ENCODE data around the gene NCR1. TPM values are rescaled to one million over a fixed set of nuclear protein-coding genes. Genes with fewer than 3 reads are reported as not detected.
A peak's percentile ranks its signal among the peaks of the same experiment; 100 is the strongest.
"Not testable (repeated sequence)": the region's sequence is repeated elsewhere in the genome, so short reads cannot be mapped to it uniquely, and the experiment has no call there.

Gene NCR1
- total and polyA plus RNA-seq, 2 of the 8 experiments (the other 6 are each of a cell fraction or from before 2014, with no cell fraction given), result 1.5 to 5.1 TPM

DNA sequence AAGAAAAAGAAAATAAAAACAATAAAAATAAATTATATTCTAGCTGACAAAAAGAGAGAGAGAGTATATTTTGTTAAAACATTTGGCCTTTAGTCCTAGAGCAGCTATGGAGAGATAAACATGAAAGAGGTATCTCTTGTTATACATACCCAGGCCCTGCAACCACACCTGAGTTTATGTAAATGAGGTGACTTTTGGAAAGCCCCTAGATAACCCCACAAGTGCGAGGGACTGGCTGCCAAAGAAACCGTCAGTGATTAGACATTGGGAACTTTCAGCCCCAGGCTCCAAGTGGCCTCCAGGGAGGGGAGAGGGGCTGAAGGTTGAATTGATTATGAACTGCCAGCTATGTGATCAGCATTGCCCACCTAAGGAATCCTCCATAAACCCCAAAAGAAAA is 43.5 kb downstream of the NCR1 start (continued):
- TF ChIP-seq, protein P1, sequence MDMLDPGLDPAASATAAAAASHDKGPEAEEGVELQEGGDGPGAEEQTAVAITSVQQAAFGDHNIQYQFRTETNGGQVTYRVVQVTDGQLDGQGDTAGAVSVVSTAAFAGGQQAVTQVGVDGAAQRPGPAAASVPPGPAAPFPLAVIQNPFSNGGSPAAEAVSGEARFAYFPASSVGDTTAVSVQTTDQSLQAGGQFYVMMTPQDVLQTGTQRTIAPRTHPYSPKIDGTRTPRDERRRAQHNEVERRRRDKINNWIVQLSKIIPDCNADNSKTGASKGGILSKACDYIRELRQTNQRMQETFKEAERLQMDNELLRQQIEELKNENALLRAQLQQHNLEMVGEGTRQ (IDR thresholded peaks at IDR 0.05; ENCODE audit: low read length), result no peak
- TF ChIP-seq CREB1 (IDR thresholded peaks at IDR 0.05), result no peak

DNA sequence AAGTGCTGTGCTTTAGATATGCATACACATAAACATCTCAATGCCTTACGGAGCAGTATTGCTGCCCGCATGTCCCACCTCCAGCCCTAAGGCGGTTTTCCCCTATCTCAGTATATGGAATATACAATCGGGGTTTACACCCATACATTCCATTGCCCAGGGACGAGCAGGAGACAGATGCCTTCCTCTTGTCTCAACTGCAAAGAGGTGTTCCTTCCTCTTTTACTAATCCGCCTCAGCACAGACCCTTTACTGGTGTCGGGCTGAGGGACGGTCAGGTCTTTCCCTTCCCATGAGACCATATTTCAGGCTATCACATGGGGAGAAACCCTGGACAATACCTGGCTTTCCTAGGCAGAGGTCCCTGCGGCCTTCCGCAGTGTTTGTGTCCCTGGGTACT is 44.6 kb downstream of the NCR1 start:
- H3K23me2 ChIP-seq (ENCODE audit: low read depth, low read length); H3K4ac ChIP-seq (replicated peaks; ENCODE audit: insufficient read length, low read depth, low read length); H3K23ac ChIP-seq (ENCODE audit: insufficient read length); H4K91ac ChIP-seq (replicated peaks; ENCODE audit: insufficient read length, low read length); H2AFZ ChIP-seq (ENCODE audit: low read length); H2BK20ac ChIP-seq (ENCODE audit: low read length); H3K9me3 ChIP-seq (ENCODE audit: insufficient read depth in 2 of 2, low read depth in 1 of 2, low read length in 1 of 2); H4K5ac ChIP-seq (ENCODE audit: insufficient read length, low read depth, low read length); H3K9ac ChIP-seq (replicated peaks in 1 of 4; ENCODE audit: extremely low read depth in 1 of 4, low read depth in 3 of 4, low read length in 3 of 4); H2BK120ac ChIP-seq (replicated peaks; ENCODE audit: low read depth, low read length); H3K27ac ChIP-seq (ENCODE audit: low read depth, low read length); H3K79me2 ChIP-seq (ENCODE audit: control insufficient read depth in 1 of 2, insufficient read depth in 2 of 2, low read length in 2 of 2); H2BK12ac ChIP-seq (ENCODE audit: low read depth, low read length); H2BK15ac ChIP-seq (ENCODE audit: low read length); POLR2A ChIA-PET (ENCODE audit: partially characterized antibody); FAIRE-seq; H3K4me1 ChIP-seq (replicated peaks in 1 of 4; ENCODE audit: control insufficient read depth in 3 of 4, insufficient read depth in 4 of 4, low read length in 3 of 4); H3K36me3 ChIP-seq (ENCODE audit: control insufficient read depth in 2 of 4, insufficient read depth in 4 of 4, low read length in 3 of 4); H2AK5ac ChIP-seq (ENCODE audit: low read depth, low read length); H3K56ac ChIP-seq (replicated peaks; ENCODE audit: insufficient read length, low read depth, low read length); H2BK5ac ChIP-seq (ENCODE audit: low read depth, low read length); H3K4me3 ChIP-seq (ENCODE audit: extremely low read depth in 1 of 4, insufficient read depth in 2 of 4, low read depth in 3 of 4, low read length in 4 of 4); H3K79me1 ChIP-seq (ENCODE audit: low read depth, low read length); DNase-seq (ENCODE audit: low read depth in 1 of 2, low spot score in 2 of 2); H3K14ac ChIP-seq (ENCODE audit: insufficient read length); H3K27me3 ChIP-seq (replicated peaks in 1 of 4; ENCODE audit: control insufficient read depth in 3 of 4, extremely low read depth in 1 of 4, insufficient read depth in 3 of 4, low read length in 3 of 4); H4K8ac ChIP-seq (ENCODE audit: extremely low read depth, insufficient read depth, low read length); H4K20me1 ChIP-seq (replicated peaks in 1 of 2; ENCODE audit: control insufficient read depth in 1 of 2, insufficient read depth in 2 of 2, low read length in 2 of 2): not testable (repeated sequence)
- H3K18ac ChIP-seq (ENCODE audit: extremely low read depth, low read length), result peak overlapping the region; percentile 71
- CTCF ChIA-PET (ENCODE audit: partially characterized antibody), result interaction anchor here (0.9 kb wide), 1 partner anchor 35 kb away, joined by 4 read pairs; no protein-coding TSS in a partner anchor
- 61% methylated on average over 8 of the region's 10 CpGs; no CpG with 5 or more reads in 1 of the 2 experiments for WGBS, 2 experiments (ENCODE audit: extremely low coverage in 1 of 2, insufficient coverage in 1 of 2, insufficient read length in 1 of 2, insufficient replicate concordance in 2 of 2, low coverage in 1 of 2, low lambda C conversion rate in 2 of 2, missing lambda C conversion rate in 1 of 2)
- peak overlapping the region in 1 of 2 experiments; percentile 34; a peak in 2 of 4 replicates for H3K4me2 ChIP-seq (ENCODE audit: insufficient read depth in 1 of 2, low read depth in 2 of 2, low read length in 2 of 2)

Data from H1 (cell line).